HG03457 (cell line): Measurements from ENCODE around the gene NPPC.
"Not testable (repeated sequence)": the region's sequence is repeated elsewhere in the genome, so short reads cannot be mapped to it uniquely, and the experiment has no call there.

Experiments used
- ATAC-seq: cut with Tn5 transposase; IDR thresholded peaks from one replicate; pipeline ENCODE4 v1.9.1; 2021; ENCODE audit warnings: moderate number of reproducible peaks; ENCODE audit not compliant: unreplicated experiment

Gene NPPC

DNA sequence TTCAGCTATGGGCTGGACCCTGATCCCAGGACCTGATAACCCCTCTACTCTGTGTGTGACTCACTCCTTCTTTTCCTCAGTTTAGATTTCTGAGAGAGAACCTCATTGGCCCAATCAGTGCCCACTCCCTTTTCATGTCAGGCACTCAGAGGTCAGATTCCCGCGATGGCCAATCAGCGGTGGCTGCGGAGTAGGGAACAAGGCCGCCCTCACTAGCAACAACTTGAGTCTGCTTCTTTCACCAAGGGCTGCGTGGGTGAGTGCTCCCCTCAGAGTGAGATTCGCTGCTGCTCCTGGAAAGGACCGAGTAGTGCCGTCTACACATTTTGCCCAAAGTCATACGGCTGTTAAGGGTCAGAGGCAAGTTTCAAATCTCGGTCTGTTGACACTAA is 34.7 kb downstream of the NPPC start:
- ATAC-seq, result no peak

DNA sequence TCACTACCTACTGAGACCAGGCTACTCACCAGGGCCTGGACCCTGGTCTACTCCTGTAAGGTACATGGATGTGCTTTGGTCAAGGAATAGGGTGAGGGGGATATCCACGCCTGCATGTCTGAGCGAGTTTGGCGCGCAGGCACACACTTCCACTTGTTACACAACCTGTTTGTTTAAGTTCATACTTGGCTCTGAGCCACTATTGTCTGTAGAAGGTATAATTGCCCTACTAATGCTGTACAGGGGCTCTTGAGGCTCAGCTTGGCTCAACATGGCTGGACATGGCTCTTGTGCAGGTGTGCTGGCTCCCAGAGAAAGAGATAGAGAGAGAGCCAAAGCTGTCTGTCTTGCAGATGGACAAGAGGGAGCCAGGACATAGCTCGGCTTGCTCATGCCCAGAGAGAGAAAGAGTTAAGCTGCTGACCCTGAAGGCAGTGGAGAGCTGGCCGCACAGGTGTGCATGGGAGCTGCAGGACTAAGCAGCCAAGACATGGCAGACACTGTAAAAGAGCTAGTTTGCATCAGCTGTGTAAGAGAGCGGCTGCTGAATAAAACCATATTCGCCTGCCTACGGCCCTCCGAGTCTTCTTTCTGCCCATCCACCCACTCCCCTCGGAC is 35.2 kb downstream of the NPPC start:
- ATAC-seq, result no peak

DNA sequence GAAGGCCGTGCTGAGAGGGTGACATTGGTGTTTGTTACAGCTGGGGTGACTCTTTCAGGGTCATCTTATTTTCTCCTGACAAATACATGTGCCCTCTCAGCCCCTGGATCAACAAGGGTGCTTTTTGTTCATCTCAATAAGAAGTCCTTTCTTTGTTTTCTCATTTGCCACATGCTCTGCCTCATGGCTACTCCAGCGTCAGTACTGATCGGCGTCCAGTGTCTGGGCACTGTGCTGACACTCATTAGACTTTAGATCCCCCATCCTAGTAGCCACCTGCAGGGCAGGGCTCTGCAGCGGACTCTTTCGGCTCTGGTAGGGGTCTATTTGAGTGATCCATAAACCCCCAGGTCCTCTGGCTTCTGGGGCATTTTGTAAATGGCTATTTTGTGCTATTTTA is 38.4 kb downstream of the NPPC start:
- no peak for ATAC-seq

DNA sequence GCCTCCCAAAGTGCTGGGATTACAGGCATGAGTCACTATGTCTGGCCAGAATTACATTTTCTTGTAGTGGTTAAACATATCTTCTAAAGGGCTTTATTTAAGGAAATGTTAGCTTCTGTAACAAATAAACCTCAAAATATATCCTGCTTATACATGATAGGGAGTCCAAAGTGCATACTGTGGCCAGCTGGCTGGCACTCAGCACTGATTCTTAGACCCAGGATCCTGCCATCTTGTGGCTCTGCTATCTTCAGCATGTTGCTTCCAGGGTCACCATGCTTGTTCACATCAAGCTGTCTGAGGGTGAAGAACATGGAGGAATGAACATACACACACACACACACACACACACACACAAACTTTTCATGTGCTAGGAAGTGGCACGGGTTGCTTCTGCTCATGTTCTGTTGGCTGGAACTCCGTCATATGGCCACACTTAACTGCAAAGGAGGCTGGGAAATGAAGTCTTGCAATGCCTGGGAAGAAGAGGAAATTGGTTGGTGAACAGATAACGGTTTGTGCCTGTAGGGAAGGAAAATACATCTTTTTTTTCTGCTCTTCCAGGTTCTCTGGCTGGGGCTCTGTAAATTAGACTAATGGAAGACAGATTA is 40.0 kb downstream of the NPPC start:
- no peak for ATAC-seq

DNA sequence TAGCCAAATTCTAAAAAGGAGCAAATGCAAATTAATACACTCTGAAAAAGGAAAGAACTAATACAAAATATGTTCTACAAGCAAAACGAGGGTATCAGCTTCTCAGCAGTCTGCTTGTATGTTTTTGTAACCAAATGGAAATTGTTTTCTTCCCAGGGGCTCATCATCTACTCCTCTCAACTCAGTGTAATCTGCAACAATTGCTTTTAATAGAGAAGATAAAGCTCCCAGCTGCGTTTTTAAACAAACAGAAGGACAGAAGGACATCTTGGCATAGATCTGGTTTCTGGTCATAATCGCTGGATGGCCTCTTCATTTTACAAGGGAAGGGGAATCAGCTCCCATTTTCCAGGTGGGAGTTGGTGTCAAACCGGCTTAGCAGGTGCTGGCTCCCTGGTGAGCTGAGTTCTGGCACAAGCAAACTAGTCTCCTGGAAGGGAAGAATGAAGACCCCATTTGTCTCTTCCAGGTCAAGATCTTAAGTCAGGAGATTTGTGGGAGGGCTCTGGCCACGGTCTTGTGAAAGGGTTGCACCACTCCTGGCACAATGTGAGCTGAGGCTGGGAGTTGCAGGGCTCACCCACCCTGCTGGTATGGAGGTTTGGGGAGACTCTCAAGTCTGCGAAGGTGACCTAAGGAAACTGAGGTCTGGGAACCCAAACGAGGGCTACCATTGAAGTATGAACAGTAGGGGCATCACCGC is 41.6 kb downstream of the NPPC start:
- ATAC-seq, result no peak

DNA sequence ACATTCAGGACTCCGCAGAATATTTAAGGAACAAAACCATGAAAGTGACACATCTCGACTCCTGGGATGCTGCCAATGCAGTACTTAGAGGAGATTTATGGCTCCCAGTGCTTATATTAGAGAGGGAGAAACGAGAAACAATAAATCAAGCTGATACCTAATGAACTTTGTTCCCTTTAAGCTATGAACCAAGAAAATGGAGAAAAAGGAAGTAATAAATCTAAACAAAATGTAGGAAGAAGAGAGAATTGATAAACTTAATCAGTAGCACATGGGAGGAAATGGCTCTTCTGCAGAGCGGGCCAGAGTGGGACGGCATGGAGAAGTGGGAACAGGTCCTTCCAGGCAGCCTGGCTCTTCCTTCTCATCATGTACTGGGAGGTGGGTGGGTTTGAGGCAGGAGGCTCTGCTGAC is 42.7 kb downstream of the NPPC start:
- ATAC-seq, result no peak

DNA sequence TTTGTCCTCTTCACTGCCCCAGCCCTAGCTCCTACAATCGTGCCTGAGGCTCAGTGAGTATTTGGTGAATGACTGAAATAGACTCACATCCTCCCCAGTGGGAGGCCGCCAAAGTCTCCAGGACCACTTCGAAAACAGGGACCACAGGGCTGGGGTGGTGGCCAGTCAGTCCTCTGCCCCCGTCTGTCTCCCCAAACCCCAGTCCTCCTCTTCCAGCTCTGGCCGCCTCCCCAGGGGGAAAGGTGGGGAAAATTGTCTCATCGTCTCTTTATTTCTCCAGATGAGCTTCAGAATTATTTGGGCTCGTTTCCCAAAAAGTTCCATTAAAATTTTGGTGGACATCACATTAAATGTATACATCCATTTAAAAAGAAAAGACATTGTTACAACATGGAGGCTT is 43.5 kb downstream of the NPPC start:
- ATAC-seq, result no peak

DNA sequence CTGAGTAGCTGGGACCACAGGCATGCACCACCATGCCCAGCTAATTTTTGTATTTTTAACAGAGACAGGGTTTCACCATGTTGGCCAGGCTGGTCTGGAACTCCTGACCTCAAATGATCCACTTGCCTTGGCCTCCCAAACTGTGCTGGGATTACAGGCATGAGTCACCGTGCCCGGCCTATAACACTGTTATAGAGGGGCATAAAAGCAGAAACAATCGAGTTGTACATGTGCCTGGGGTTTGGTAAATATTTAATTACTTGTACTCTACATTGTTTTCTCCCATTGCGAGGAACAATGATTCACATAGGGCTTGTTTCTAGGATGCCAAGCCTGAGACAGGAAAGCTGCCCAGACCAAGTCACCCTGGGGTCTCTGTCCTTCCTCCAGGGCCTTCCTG is 45.8 kb downstream of the NPPC start:
- not testable (repeated sequence) for ATAC-seq

DNA sequence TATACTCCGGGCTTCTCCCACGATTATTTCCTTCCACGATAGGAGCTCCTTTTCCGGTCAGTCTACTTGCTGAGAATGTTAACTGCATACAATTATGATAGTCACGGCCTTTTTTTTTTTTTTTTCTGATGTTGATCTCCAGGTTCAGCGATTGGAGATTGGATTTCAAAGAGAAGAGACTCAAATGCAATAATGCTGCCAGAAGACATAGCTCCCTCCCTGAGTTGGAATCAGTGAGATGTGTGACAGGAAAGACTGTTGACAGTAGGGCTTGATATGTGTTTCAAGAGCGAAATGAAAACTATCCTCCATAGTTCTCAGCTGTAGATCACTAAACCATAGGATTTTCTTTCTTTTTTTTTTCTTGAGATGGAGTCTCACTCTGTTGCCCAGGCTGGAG is 47.0 kb downstream of the NPPC start:
- no peak for ATAC-seq

DNA sequence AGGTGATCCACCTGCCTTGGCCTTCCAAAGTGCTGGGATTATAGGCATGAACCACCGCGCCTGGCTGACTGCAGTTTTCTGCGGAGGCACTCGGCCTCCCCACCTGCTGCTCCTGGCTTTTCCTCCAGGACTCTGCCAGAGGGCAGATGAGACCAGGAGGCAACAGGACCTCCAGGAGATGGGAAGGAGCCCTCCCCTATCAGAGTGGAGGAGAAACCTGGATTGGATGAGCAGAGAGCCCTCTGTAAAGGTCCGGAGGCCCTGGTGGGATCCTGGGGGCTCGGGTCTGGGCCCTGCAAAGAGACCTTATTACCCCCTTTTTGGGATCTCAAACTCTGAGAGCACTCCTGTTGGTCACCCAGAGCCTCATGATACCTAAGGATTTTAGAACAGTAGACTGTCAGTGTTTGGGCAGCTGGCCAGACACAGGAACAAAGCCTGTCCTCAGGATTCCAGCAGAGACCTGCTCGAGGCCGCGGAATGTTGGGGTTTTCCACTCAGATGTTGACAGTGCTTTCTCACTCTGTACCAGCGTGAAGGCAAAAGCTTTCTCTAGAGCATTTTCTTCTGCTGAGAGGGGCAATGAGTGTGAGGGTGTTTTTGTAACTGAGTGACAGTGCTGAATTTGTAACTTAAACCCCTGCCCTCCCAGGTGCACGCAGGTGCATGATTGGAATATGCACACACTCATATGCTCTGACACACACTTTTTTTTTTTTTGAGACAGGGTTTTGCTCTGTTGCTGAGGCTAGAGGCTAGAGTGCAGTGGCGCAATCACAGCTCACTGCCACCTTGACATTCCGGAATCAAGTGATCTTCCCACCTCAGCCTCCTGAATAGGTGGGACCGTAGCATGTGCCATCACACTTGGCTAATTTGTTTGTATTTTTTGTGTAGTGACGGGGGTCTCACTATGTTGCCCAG is 48.4 kb downstream of the NPPC start:
- ATAC-seq, result no peak

DNA sequence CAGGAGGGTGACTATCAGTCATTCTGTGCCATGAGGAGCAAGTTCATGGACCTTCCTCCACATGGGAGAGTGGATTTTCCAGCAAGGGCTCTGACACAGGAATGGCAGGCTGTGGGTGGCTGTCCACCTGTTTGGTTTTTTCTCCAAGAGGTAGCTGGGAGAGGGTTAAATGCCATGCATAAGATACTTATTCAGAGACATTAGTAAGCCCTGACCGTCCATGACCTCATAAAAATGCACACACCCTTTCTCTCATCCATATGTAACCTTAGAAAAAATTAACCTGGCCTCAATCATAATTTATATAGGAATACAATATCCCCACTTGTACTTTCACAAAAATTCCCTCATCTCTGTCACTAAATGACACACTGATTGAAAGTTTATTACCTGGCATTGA is 51.3 kb downstream of the NPPC start:
- no peak for ATAC-seq
